ENCODE measurements around the gene REEP6.

GRCh38 chr19:1529430-1529816, 38.4 kb downstream of the REEP6 start:
- TF ChIP-seq, protein P1, sequence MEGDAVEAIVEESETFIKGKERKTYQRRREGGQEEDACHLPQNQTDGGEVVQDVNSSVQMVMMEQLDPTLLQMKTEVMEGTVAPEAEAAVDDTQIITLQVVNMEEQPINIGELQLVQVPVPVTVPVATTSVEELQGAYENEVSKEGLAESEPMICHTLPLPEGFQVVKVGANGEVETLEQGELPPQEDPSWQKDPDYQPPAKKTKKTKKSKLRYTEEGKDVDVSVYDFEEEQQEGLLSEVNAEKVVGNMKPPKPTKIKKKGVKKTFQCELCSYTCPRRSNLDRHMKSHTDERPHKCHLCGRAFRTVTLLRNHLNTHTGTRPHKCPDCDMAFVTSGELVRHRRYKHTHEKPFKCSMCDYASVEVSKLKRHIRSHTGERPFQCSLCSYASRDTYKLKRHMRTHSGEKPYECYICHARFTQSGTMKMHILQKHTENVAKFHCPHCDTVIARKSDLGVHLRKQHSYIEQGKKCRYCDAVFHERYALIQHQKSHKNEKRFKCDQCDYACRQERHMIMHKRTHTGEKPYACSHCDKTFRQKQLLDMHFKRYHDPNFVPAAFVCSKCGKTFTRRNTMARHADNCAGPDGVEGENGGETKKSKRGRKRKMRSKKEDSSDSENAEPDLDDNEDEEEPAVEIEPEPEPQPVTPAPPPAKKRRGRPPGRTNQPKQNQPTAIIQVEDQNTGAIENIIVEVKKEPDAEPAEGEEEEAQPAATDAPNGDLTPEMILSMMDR (IDR thresholded peaks at IDR 0.05 in 4 of 5, conservative IDR thresholded peaks at IDR 0.05 in 1 of 5): no peak
- TF ChIP-seq POLR2A (IDR thresholded peaks at IDR 0.05): no peak
